ENCODE measurements around the gene OR13D1. TPM values are rescaled to one million over a fixed set of nuclear protein-coding genes. Genes with fewer than 3 reads are reported as not detected.

OR13D1 gene
- total and polyA plus RNA-seq, 2 experiments from 2014 or later, result not detected

DNA sequence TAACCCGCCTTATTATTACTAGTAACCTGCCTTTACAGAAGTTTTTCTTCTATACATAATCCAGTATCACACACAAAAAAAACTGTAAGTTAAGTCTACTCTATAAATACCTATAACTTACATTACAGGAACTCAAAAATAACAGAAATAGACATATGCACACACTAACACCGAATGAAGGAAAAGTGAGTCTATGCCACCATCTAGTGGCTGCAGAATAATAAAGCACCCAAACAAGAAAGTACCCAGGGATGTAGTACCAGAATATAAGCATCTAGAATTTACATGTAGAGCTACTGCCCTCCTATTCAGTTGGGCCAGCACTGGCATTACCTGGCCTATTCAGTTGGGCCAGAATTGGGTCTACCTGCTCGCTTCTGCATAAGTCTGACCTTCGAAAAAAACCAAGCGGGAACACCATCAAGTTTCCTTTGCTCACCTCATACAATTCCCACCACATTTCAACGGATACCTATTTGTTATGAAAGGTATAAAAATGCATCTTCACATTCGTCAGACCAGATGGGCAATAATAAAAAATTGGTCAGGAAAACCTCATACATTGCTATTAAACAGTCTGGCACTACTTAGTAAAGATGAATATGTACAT is 49.2 kb downstream of the OR13D1 start:
- H4K20me1 ChIP-seq (ENCODE audit: insufficient read depth, poor library complexity, severe bottlenecking), result no peaks in the 10 kb centered on the region
- no peak overlapping the region for H2AFZ ChIP-seq
- peak; percentile 57 for DNase-seq (ENCODE audit: low spot score)
- no peaks in the 10 kb centered on the region for H3K9me2 ChIP-seq (replicated peaks; ENCODE audit: insufficient read depth)
- H3K27ac ChIP-seq, result no peak overlapping the region
- H3K79me2 ChIP-seq, result peaks cover under 1% of the 10 kb centered on the region
- H3K4me1 ChIP-seq (ENCODE audit: insufficient read depth), result peaks cover 3% of the 10 kb centered on the region
- H3K4me2 ChIP-seq, result no peak overlapping the region
- no peaks in the 10 kb centered on the region for H3K36me3 ChIP-seq (replicated peaks; ENCODE audit: insufficient read depth, low read depth)
- 29% methylated on average over 7 of the region's 7 CpGs for WGBS (ENCODE audit: low lambda C conversion rate, missing lambda C conversion rate)
- no peaks in the 10 kb centered on the region for H3K27me3 ChIP-seq
- TF ChIP-seq, protein P1, sequence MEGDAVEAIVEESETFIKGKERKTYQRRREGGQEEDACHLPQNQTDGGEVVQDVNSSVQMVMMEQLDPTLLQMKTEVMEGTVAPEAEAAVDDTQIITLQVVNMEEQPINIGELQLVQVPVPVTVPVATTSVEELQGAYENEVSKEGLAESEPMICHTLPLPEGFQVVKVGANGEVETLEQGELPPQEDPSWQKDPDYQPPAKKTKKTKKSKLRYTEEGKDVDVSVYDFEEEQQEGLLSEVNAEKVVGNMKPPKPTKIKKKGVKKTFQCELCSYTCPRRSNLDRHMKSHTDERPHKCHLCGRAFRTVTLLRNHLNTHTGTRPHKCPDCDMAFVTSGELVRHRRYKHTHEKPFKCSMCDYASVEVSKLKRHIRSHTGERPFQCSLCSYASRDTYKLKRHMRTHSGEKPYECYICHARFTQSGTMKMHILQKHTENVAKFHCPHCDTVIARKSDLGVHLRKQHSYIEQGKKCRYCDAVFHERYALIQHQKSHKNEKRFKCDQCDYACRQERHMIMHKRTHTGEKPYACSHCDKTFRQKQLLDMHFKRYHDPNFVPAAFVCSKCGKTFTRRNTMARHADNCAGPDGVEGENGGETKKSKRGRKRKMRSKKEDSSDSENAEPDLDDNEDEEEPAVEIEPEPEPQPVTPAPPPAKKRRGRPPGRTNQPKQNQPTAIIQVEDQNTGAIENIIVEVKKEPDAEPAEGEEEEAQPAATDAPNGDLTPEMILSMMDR (IDR thresholded peaks at IDR 0.05; ENCODE audit: poor library complexity), result peak; percentile 75
- TF ChIP-seq EZH2phosphoT487 (IDR thresholded peaks at IDR 0.05; ENCODE audit: low read depth, severe bottlenecking, unreplicated experiment), result no peak
- H3K9me3 ChIP-seq (ENCODE audit: low read depth), result no peaks in the 10 kb centered on the region
- no peak overlapping the region for H3K4me3 ChIP-seq

Other genes with a start within 250 kb of the OR13D1 start
- not detected in 2 replicates for gene OR13F1, start 190.3 kb upstream of the OR13D1 start, total RNA-seq
- gene OR13F1, start 190.3 kb upstream of the OR13D1 start, polyA plus RNA-seq, result not detected in 2 replicates
- gene OR13C4, start 167.3 kb upstream of the OR13D1 start, total RNA-seq, result not detected in 2 replicates
- gene OR13C4, start 167.3 kb upstream of the OR13D1 start, polyA plus RNA-seq, result not detected in 2 replicates
- gene OR13C3, start 157.7 kb upstream of the OR13D1 start, total RNA-seq, result not detected in 2 replicates
- gene OR13C3, start 157.7 kb upstream of the OR13D1 start, polyA plus RNA-seq, result not detected in 2 replicates
- not detected in 2 replicates for gene OR13C8, start 125.3 kb upstream of the OR13D1 start, total RNA-seq
- not detected in 2 replicates for gene OR13C8, start 125.3 kb upstream of the OR13D1 start, polyA plus RNA-seq
- not detected in 2 replicates for gene OR13C5, start 95.1 kb upstream of the OR13D1 start, total RNA-seq
- not detected in 2 replicates for gene OR13C5, start 95.1 kb upstream of the OR13D1 start, polyA plus RNA-seq
- gene OR13C2, start 88.9 kb upstream of the OR13D1 start, total RNA-seq, result not detected in 2 replicates
- not detected in 2 replicates for gene OR13C2, start 88.9 kb upstream of the OR13D1 start, polyA plus RNA-seq
- not detected in 2 replicates for gene OR13C9, start 76.3 kb upstream of the OR13D1 start, total RNA-seq
- not detected in 2 replicates for gene OR13C9, start 76.3 kb upstream of the OR13D1 start, polyA plus RNA-seq
- gene NIPSNAP3A, start 53.2 kb downstream of the OR13D1 start, total RNA-seq, result 44.4 and 47.8 TPM in 2 replicates
- gene NIPSNAP3A, start 53.2 kb downstream of the OR13D1 start, polyA plus RNA-seq, result 31.8 and 37.3 TPM in 2 replicates
- 2.0 and 2.8 TPM in 2 replicates for gene NIPSNAP3B, start 69.6 kb downstream of the OR13D1 start, total RNA-seq
- gene NIPSNAP3B, start 69.6 kb downstream of the OR13D1 start, polyA plus RNA-seq, result 1.8 and 3.3 TPM in 2 replicates
- 76.1 and 87.4 TPM in 2 replicates for gene ABCA1, start 233.6 kb downstream of the OR13D1 start, total RNA-seq
- gene ABCA1, start 233.6 kb downstream of the OR13D1 start, polyA plus RNA-seq, result 11.9 and 14.5 TPM in 2 replicates